Measurements from ENCODE around the gene ZNF611.

GRCh38 chr19:52749780-52750179 is 14.9 kb upstream of the ZNF611 start:
- TF ChIP-seq, protein P1, sequence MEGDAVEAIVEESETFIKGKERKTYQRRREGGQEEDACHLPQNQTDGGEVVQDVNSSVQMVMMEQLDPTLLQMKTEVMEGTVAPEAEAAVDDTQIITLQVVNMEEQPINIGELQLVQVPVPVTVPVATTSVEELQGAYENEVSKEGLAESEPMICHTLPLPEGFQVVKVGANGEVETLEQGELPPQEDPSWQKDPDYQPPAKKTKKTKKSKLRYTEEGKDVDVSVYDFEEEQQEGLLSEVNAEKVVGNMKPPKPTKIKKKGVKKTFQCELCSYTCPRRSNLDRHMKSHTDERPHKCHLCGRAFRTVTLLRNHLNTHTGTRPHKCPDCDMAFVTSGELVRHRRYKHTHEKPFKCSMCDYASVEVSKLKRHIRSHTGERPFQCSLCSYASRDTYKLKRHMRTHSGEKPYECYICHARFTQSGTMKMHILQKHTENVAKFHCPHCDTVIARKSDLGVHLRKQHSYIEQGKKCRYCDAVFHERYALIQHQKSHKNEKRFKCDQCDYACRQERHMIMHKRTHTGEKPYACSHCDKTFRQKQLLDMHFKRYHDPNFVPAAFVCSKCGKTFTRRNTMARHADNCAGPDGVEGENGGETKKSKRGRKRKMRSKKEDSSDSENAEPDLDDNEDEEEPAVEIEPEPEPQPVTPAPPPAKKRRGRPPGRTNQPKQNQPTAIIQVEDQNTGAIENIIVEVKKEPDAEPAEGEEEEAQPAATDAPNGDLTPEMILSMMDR (IDR thresholded peaks at IDR 0.05), result no peak
- no peak for TF ChIP-seq POLR2A (IDR thresholded peaks at IDR 0.05)
